ENCODE data around the gene COX14. TPM values are rescaled to one million over a fixed set of nuclear protein-coding genes. Genes with fewer than 3 reads are reported as not detected.

Gene COX14
- total and polyA plus RNA-seq, 8 donors = 30.5 to 77.6 (median 36.6) TPM

DNA sequence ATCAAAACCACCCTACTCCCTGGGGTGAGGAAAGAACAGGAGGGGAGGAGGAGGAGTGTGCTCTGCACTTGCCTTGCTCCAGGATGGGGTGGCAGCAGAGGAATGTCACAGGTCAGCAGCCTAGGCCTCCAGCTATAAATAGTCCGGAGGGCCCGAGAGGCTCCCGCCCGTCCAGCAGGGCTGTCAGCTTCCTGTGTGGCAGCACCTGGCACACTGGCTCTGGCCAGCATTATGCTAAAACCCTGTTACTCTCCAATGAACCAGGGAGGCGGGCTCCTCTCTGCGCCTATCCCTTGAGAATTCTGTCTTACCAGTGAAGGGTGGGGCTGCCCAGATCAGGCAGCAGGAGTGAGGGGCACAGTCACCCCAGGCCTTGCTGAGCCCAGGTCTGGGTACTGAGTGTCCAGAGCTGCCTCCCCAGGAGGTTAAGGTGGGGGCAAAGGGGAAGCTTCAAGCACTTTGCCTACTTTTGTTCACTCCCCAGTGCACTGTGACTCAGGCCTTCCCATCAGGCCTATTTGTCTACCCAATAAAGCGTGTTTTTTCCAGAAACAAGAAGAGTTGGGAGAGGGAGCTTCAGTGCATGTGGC lies 1.2 kb upstream of the COX14 start:
- ATAC-seq = peak; percentile 49
- Histone ChIP-seq H3K9me3 (no peaks in the 10 kb centered on the region), H3K4me1 (peaks cover 22 to 40% of the 10 kb centered on the region in 2 donors), H3K27me3 (no peaks in the 10 kb centered on the region), H3K36me3 (peaks cover 0 to 6% of the 10 kb centered on the region in 2 donors), H3K27ac (peak overlapping the region; percentile 89 to 98), H3K4me3 (peak overlapping the region in 1 of 2 donors; percentile 94)
- TF ChIP-seq CTCF (IDR thresholded peaks at IDR 0.05) = no peak
- intact Hi-C loops (cut with DNase I) = no loop called here
- DNase-seq = peak in 2 of 4 donors; percentile 81 to 82

DNA sequence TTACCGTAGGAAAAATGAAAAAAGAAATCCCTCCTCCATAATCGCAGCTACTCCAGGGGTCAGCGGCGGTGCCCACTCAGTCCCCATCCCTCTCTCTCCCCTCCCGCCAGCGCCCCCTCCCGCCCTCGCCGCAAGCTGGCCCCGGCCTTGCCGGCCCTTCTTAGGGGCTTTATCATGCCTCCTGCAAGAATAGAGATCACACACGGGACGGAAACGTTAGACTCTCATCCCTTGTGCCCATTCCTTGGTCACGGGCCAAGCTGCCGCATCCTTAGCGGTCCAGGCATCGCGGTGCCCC lies 692 bp upstream of the COX14 start:
- Histone ChIP-seq H3K36me3 (peaks cover 0 to 8% of the 10 kb centered on the region in 2 donors), H3K27ac (peak overlapping the region; percentile 89 to 98), H3K4me3 (peak overlapping the region in 1 of 2 donors; percentile 94), H3K9me3 (no peaks in the 10 kb centered on the region), H3K4me1 (peaks cover 22 to 40% of the 10 kb centered on the region in 2 donors), H3K27me3 (no peaks in the 10 kb centered on the region)
- ATAC-seq = no peak
- TF ChIP-seq CTCF (IDR thresholded peaks at IDR 0.05) = no peak
- DNase-seq = no peak
- intact Hi-C loops (cut with DNase I) = no loop called here

GRCh38 chr12:50112456-50113218 lies 601 bp downstream of the COX14 start:
- Histone ChIP-seq H3K36me3 (peaks cover 0 to 8% of the 10 kb centered on the region in 2 donors), H3K4me1 (peaks cover 22 to 45% of the 10 kb centered on the region in 2 donors), H3K27ac (peak overlapping the region; percentile 96 to 98), H3K4me3 (peak overlapping the region; percentile 94 to 97), H3K9me3 (no peaks in the 10 kb centered on the region), H3K27me3 (no peaks in the 10 kb centered on the region)
- TF ChIP-seq CTCF (IDR thresholded peaks at IDR 0.05) = no peak
- intact Hi-C loops (cut with DNase I) = no loop called here
- peak in 1 of 4 donors; percentile 54 for DNase-seq
- ATAC-seq = peak; percentile 9

DNA sequence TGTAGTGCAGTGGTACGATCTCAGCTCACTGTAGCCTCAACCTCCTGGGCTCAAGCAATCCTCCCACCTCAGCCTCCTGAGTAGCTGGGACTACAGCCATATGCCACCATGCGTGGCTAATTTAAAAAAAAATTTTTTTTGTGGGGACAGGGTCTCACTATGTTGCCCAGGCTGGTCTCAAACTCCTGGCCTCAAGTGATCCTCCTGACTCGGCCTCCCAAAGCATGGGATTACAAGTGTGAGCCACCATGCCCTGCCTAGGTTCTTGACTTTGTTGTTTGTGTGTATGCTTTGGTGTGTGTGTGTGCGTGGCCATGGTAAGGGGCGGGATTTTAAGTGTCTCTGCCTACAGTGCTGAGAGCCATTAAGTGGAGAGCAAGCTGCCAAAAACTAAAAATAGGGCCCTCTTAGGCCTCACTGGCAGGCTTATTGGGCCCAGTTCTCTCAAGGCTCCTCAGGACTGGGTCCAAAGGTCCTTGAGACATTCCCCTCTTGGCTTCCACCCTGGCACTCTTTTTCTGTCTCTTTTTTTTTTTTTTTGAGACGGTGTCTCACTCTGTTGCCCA lies 5.1 kb downstream of the COX14 start:
- Histone ChIP-seq H3K4me3 (no peak overlapping the region), H3K27me3 (no peaks in the 10 kb centered on the region), H3K27ac (no peak overlapping the region), H3K4me1 (peaks cover 3 to 28% of the 10 kb centered on the region in 2 donors), H3K36me3 (peaks cover 0 to 37% of the 10 kb centered on the region in 2 donors), H3K9me3 (no peaks in the 10 kb centered on the region)
- DNase-seq (peak in 1 of 4 donors; percentile 69), ATAC-seq (peak; percentile 70)
- TF ChIP-seq CTCF (IDR thresholded peaks at IDR 0.05) = no peak
- intact Hi-C loops (cut with DNase I) = no loop called here

DNA sequence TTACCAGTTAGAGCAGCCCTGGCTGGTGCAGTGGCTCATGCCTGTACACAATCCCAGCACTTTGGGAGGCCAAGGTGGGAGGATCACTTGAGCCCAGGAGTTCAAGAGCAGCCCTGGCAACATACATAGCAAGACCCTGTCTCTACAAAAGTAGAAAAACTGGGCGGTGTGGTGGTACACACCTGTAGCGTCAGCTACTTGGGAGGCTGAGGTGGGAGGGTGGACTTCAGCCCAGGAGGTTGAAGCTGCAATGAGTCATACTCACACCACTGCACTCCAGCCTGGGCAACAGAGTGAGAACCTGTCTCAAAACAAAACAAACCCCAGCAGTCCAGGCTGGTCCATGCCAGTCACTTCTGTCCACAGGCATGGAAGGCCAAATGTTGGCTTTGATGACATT lies 7.4 kb downstream of the COX14 start:
- intact Hi-C loops (cut with DNase I) = no loop called here
- Histone ChIP-seq H3K4me1 (peaks cover under 1 to 11% of the 10 kb centered on the region in 2 donors), H3K36me3 (peaks cover 0 to 60% of the 10 kb centered on the region in 2 donors), H3K9me3 (no peaks in the 10 kb centered on the region), H3K27me3 (no peaks in the 10 kb centered on the region), H3K4me3 (no peak overlapping the region), H3K27ac (no peak overlapping the region)
- DNase-seq (no peak), ATAC-seq (no peak)
- TF ChIP-seq CTCF (IDR thresholded peaks at IDR 0.05) = no peak
